Measurements from ENCODE around the gene TNFSF9.

TNFSF9 gene

GRCh38 chr19:6519289-6519688 is 11.5 kb upstream of the TNFSF9 start:
- TF ChIP-seq CTCF (IDR thresholded peaks at IDR 0.05), result no peak
- Histone ChIP-seq H3K27ac (no peak overlapping the region), H3K4me3 (no peak overlapping the region)
- no peak for DNase-seq (ENCODE audit: low spot score)

- Histone ChIP-seq H3K27ac (no peak overlapping the region), H3K4me3 (no peak overlapping the region)
- DNase-seq (ENCODE audit: low spot score), result no peak
- no peak for TF ChIP-seq CTCF (IDR thresholded peaks at IDR 0.05)
Observed at GRCh38 chr19:6521718-6522646, 8.8 kb upstream of the TNFSF9 start.

GRCh38 chr19:6522712-6523111 is 8.1 kb upstream of the TNFSF9 start:
- Histone ChIP-seq H3K27ac (no peak overlapping the region), H3K4me3 (no peak overlapping the region)
- no peak for DNase-seq (ENCODE audit: low spot score)
- TF ChIP-seq CTCF (IDR thresholded peaks at IDR 0.05), result no peak

GRCh38 chr19:6524311-6524710 is 6.5 kb upstream of the TNFSF9 start:
- H3K4me3 ChIP-seq, result no peak overlapping the region
- TF ChIP-seq CTCF (IDR thresholded peaks at IDR 0.05), result no peak
- no peak overlapping the region for H3K27ac ChIP-seq
- no peak for DNase-seq (ENCODE audit: low spot score)

GRCh38 chr19:6527893-6528543 is 2.8 kb upstream of the TNFSF9 start:
- no peak overlapping the region for H3K27ac ChIP-seq
- no peak for DNase-seq (ENCODE audit: low spot score)
- no peak for TF ChIP-seq CTCF (IDR thresholded peaks at IDR 0.05)
- H3K4me3 ChIP-seq, result no peak overlapping the region

- peak overlapping the region in 1 of 2 donors; percentile 22 for H3K27ac ChIP-seq
- TF ChIP-seq CTCF (IDR thresholded peaks at IDR 0.05), result no peak
- no peak overlapping the region for H3K4me3 ChIP-seq
- no peak for DNase-seq (ENCODE audit: low spot score)
Observed at GRCh38 chr19:6528544-6529121, 2.2 kb upstream of the TNFSF9 start.

All from coronary artery (tissue), 2 donors.